Testis (tissue), 3 donors: ENCODE measurements around the gene NMT1. TPM values are rescaled to one million over a fixed set of nuclear protein-coding genes. Genes with fewer than 3 reads are reported as not detected.

Source experiments
- DNase-seq: peaks from one replicate; pipeline ENCODE4 v3.0.0-alpha.2; 2019
- H3K27ac ChIP-seq, 2 donors: fragments of 200-600 bp; sonication (generic); one replicate each; pipeline ENCODE4 v1.5.1; 2019
- H3K27me3 ChIP-seq: fragments of 200-600 bp; sonication (generic); one replicate; pipeline ENCODE4 v1.5.1; 2019
- H3K36me3 ChIP-seq: fragments of 200-600 bp; sonication (generic); one replicate; pipeline ENCODE4 v1.5.1; 2017; ENCODE audit warnings: low read depth; ENCODE audit errors: missing control alignments
- H3K4me1 ChIP-seq: fragments of 200-600 bp; sonication (generic); one replicate; pipeline ENCODE4 v1.5.1; 2019
- H3K4me3 ChIP-seq, 2 donors: fragments of 200-600 bp; sonication (generic); one replicate each; pipeline ENCODE4 v1.5.1; 2017 to 2019
- H3K9me3 ChIP-seq: fragments of 200-600 bp; sonication (generic); one replicate; pipeline ENCODE4 v1.5.1; 2017
- POLR2A ChIP-seq: fragments of 450-650 bp; IDR thresholded peaks from one replicate; pipeline ENCODE4 v1.6.1; 2017; ENCODE audit warnings: antibody characterized with exemption, mild to moderate bottlenecking, moderate library complexity
- whole genome bisulfite sequencing, 2 donors: methylation state at CpG; one replicate each; pipeline ENCODE4 v1.1.5; 2018; 5-methylcytosine and 5-hydroxymethylcytosine counted together
- intact Hi-C: fragments of 100-400 bp; cut with DNase I; formaldehyde crosslinking; loops from one replicate; pipeline ENCODE4 v1.15.1; 2023; ENCODE audit warnings: low total_unique reads
- polyA plus RNA-seq: library from polyadenylated mRNA; stranded (reverse); fragments of 350-450 nt; fragmentation: Illumina TruSeq; extraction: RNeasy Lipid Tissue Mini Kit (QIAGEN cat#74804); gene quantifications from one replicate; pipeline ENCODE4 v1.2.3, GENCODE V29; 2014; ENCODE audit warnings: low read depth, low replicate concordance; ENCODE audit not compliant: insufficient read depth
- total RNA-seq, 2 donors: library from RNA; depleted of rRNA; stranded (reverse); fragments of >200 nt; gene quantifications; one replicate each; pipeline ENCODE4 v1.2.3, GENCODE V29; 2016
- TF ChIP-seq, protein P1 (sequence below), 3 experiments: fragments of 450-650 bp in 2 of 3; fragments of 200-600 bp in 1 of 3; sonication (generic) in 1 of 3; IDR thresholded peaks; one replicate each; pipeline ENCODE4 v1.5.1; 2016 to 2019; ENCODE audit warnings: antibody characterized with exemption in 3 of 3, mild to moderate bottlenecking in 2 of 3, moderate library complexity in 1 of 3

NMT1 gene
- total and polyA plus RNA-seq, 3 donors from 2014 or later: 76.1 to 143 (median 79.0) TPM

DNA sequence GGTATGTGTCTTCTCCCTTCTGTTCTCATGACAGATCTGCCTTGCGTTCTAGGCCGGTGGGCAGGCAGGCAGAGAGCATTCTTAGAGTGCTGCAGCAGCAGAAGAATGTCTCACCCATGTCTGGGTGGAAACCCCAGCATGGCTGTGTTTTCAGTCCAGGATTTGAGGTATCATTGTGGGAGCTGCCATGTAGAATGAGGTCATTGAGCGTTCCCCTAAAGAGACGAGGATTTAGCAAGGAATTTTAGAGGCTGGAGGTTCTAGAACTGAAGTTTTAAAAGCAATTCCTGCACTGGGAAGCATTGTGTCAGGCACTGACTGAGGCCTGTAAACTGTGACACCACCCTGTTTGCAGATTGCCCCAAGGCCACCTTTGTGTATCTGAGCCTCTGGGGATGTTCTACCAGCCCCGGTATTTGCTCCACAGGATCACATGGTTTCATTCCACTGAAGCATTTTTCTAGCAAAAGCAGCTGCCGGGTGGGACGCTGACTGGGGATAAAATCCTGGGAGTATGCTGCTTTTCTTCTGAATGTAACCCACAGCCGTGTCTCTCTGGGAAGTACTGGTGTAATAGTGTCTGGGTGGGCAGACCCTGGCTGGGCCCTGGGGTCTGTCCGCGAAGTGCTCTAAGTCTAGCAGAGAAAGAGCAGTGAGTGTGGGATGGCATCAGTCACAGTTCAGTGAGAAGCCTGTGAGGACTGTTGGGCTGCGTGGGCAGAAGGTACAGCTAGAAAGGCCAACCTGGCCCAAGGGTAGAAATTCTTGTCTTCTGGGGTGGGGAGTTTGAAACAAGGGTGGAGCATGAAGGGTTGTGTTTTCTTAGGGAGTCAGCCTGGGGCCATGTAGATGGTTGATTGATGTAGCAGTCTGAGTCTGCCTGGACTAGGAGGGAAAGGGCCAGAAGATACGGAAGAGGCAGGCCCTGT, 41.0 kb downstream of the NMT1 start:
- Histone ChIP-seq H3K4me1 (peaks cover 28% of the 10 kb centered on the region), H3K4me3 (no peak overlapping the region), H3K27me3 (no peaks in the 10 kb centered on the region), H3K9me3 (no peaks in the 10 kb centered on the region), H3K27ac (peak overlapping the region; percentile 72 to 77), H3K36me3 (no peaks in the 10 kb centered on the region)
- 41 to 49% methylated on average over 12 of the region's 12 CpGs for WGBS, 2 donors
- intact Hi-C loops: no loop called here
- peak; percentile 68 for DNase-seq
- TF ChIP-seq, protein P1, sequence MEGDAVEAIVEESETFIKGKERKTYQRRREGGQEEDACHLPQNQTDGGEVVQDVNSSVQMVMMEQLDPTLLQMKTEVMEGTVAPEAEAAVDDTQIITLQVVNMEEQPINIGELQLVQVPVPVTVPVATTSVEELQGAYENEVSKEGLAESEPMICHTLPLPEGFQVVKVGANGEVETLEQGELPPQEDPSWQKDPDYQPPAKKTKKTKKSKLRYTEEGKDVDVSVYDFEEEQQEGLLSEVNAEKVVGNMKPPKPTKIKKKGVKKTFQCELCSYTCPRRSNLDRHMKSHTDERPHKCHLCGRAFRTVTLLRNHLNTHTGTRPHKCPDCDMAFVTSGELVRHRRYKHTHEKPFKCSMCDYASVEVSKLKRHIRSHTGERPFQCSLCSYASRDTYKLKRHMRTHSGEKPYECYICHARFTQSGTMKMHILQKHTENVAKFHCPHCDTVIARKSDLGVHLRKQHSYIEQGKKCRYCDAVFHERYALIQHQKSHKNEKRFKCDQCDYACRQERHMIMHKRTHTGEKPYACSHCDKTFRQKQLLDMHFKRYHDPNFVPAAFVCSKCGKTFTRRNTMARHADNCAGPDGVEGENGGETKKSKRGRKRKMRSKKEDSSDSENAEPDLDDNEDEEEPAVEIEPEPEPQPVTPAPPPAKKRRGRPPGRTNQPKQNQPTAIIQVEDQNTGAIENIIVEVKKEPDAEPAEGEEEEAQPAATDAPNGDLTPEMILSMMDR (IDR thresholded peaks at IDR 0.05): no peak
- no peak for TF ChIP-seq POLR2A

DNA sequence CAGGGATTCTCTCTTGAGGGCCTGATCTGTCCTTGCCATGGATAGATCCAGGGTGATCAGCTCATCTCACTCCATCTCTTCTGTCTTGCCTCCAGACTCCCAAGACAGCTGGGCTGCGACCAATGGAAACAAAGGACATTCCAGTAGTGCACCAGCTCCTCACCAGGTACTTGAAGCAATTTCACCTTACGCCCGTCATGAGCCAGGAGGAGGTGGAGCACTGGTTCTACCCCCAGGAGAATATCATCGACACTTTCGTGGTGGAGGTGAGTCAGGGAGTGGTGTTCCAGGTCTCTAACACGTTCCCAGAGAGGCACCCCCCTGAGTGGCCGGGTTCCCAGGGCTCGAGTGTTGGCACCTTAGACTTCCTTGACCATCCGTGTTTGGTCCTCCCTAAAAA, 41.7 kb downstream of the NMT1 start:
- no peak overlapping the region for H3K4me3 ChIP-seq
- H3K36me3 ChIP-seq: no peaks in the 10 kb centered on the region
- no peaks in the 10 kb centered on the region for H3K9me3 ChIP-seq
- H3K27ac ChIP-seq: peak overlapping the region; percentile 72 to 77
- TF ChIP-seq, protein P1 (IDR thresholded peaks at IDR 0.05): no peak
- no peak for TF ChIP-seq POLR2A
- 82 to 84% methylated on average over 9 of the region's 9 CpGs for WGBS, 2 donors
- intact Hi-C loops: no loop called here
- peaks cover 35% of the 10 kb centered on the region for H3K4me1 ChIP-seq
- DNase-seq: no peak
- no peaks in the 10 kb centered on the region for H3K27me3 ChIP-seq

DNA sequence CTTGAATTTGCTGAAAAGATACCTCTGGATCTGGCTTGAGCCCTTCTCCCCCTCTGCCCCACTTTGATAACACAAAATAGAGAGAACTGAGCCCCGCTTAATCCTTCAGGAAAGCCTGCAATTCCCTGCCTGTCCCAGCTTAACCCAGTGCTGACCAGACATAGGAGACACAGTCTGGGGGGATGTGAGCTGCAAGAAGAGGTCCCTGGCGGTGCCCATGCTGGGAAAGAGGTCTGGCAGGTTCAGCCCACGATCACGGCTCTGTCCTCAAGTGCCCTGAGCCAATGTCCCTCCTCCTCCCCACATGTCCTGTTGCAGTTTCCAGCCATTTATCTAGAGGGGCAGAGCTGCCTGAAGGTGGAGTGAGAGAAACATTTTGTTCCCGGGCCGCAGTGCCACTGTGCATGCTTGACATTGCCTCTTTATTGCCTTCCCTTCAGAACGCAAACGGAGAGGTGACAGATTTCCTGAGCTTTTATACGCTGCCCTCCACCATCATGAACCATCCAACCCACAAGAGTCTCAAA, 42.2 kb downstream of the NMT1 start:
- intact Hi-C loops: no loop called here
- whole genome bisulfite sequencing, 2 donors: 31 to 66% methylated on average over 9 of the region's 9 CpGs
- peak; percentile 77 for DNase-seq

DNA sequence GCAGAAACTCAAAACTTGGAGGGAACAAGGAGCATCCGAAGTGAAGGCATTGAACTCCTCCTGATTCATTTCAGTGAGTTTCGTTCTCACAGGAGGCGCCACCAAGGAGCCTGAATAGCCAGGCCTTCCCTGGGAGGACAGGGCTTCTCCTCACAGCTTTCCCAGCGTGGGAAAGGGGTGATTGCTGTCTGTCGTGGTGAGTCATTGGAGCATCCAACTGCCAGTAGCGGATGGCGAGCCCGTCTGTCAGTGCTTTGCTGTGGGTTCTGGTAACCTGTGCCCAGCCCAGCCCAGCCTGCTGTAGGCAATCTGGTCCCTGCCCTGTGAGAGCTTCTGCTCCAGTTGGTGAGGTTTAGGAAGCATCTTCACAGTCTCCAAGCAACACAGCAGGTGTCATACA, 42.9 kb downstream of the NMT1 start:
- intact Hi-C loops: no loop called here
- Histone ChIP-seq H3K4me3 (no peak overlapping the region), H3K27ac (peak overlapping the region in 1 of 2 donors; percentile 77), H3K9me3 (no peaks in the 10 kb centered on the region), H3K36me3 (no peaks in the 10 kb centered on the region), H3K4me1 (peaks cover 41% of the 10 kb centered on the region), H3K27me3 (no peaks in the 10 kb centered on the region)
- no peak for TF ChIP-seq POLR2A
- TF ChIP-seq, protein P1 (IDR thresholded peaks at IDR 0.05): no peak
- no peak for DNase-seq
- WGBS, 2 donors: 77 to 87% methylated on average over 6 to 8 of the region's 8 CpGs

More for the DNA sequence above, 42.2 kb downstream of the NMT1 start:
- Histone ChIP-seq H3K27ac (peak overlapping the region; percentile 72 to 77), H3K4me3 (no peak overlapping the region), H3K9me3 (no peaks in the 10 kb centered on the region), H3K36me3 (no peaks in the 10 kb centered on the region), H3K27me3 (no peaks in the 10 kb centered on the region), H3K4me1 (peaks cover 39% of the 10 kb centered on the region)
- TF ChIP-seq POLR2A: no peak
- TF ChIP-seq, protein P1 (IDR thresholded peaks at IDR 0.05): no peak
